Psoas muscle (tissue), 8 donors: ENCODE results near the gene TMCO4. TPM values are rescaled to one million over a fixed set of nuclear protein-coding genes. Genes with fewer than 3 reads are reported as not detected.

Source experiments
- ATAC-seq, 4 donors: fragments of 200-7000 bp; cut with Tn5 transposase; one replicate each; pipeline ENCODE4 v1.9.1; 2020; ENCODE audit warnings: moderate library complexity in 3 of 4, mild to moderate bottlenecking in 2 of 4
- DNase-seq, 2 donors: peaks; one replicate each; pipeline ENCODE4 v3.0.0-alpha.2; 2020
- H3K27ac ChIP-seq: fragments of 200-600 bp; one replicate; pipeline ENCODE4 v1.8.0; 2022
- H3K27me3 ChIP-seq, 3 donors: fragments of 200-600 bp in 1 of 3; one replicate each; pipeline versions ENCODE4 v1.6.1 to v1.8.0; 2013 to 2022; ENCODE audit warnings: low read length in 2 of 3, mild to moderate bottlenecking in 2 of 3, moderate library complexity in 1 of 3; ENCODE audit not compliant: insufficient read depth in 3 of 3
- H3K36me3 ChIP-seq, 2 donors: fragments of 200-600 bp in 1 of 2; one replicate each; pipeline versions ENCODE4 v1.6.1 to v1.8.0; 2013 to 2022; ENCODE audit warnings: low read depth in 1 of 2, mild to moderate bottlenecking in 1 of 2, moderate library complexity in 1 of 2; ENCODE audit not compliant: insufficient read depth in 1 of 2
- H3K4me1 ChIP-seq: fragments of 200-600 bp; one replicate; pipeline ENCODE4 v1.8.0; 2022
- H3K4me3 ChIP-seq: fragments of 200-600 bp; one replicate; pipeline ENCODE4 v1.8.0; 2022; ENCODE audit warnings: mild to moderate bottlenecking
- H3K9me3 ChIP-seq: fragments of 200-600 bp; one replicate; pipeline ENCODE4 v1.8.0; 2022
- WGBS, 3 donors: extraction: QIAGEN DNeasy Blood & Tissue Kit; methylation state at CpG; one replicate each; pipeline versions ENCODE4 v1.1.6 to v1.1.7; 2013; 5-methylcytosine and 5-hydroxymethylcytosine counted together
- intact Hi-C, 2 donors: fragments of 100-400 bp; cut with DNase I; formaldehyde crosslinking; loops; one replicate each; pipeline versions ENCODE4 v1.11.0 to v1.14.2; 2022
- polyA plus RNA-seq, 3 donors: library from polyadenylated mRNA; stranded (reverse); fragments of 200-250 nt; gene quantifications; one replicate each; pipeline ENCODE4 v1.2.3, GENCODE V29; 2013
- total RNA-seq, 4 donors: library from RNA; stranded (reverse); fragmentation: NEBNext Ultra II Directional in 2 of 4; extraction: Animal tissue kit (Norgen Biotek cat#: 25700) in 2 of 4; gene quantifications; one replicate each; pipeline versions ENCODE4 v1.2.1 to v1.2.4, GENCODE V29; 2021 to 2023
- TF ChIP-seq, protein P1 (sequence below): fragments of 200-600 bp; IDR thresholded peaks from one replicate; pipeline ENCODE4 v1.8.0; 2022; ENCODE audit warnings: antibody characterized with exemption
- donor health status: healthy with polysubstance abuse.
- donor health status: DM: no; HTN: no; CAD: no; lungs with moderate emphysema.
- donor health status: Bipolar disorder and iron deficiency.
- donor health status: healthy.
- donor health status: DM: yes; HTN: yes; CAD: no.
- donor health status: DM: no; HTN: no; CAD: no.
- donor health status: DM: no; HTN: no; CAD: no.
- donor health status: DM: yes; HTN: yes; CAD: no.

The TMCO4 gene
- total and polyA plus RNA-seq, 7 donors, result 2.3 to 4.8 (median 3.2) TPM

DNA sequence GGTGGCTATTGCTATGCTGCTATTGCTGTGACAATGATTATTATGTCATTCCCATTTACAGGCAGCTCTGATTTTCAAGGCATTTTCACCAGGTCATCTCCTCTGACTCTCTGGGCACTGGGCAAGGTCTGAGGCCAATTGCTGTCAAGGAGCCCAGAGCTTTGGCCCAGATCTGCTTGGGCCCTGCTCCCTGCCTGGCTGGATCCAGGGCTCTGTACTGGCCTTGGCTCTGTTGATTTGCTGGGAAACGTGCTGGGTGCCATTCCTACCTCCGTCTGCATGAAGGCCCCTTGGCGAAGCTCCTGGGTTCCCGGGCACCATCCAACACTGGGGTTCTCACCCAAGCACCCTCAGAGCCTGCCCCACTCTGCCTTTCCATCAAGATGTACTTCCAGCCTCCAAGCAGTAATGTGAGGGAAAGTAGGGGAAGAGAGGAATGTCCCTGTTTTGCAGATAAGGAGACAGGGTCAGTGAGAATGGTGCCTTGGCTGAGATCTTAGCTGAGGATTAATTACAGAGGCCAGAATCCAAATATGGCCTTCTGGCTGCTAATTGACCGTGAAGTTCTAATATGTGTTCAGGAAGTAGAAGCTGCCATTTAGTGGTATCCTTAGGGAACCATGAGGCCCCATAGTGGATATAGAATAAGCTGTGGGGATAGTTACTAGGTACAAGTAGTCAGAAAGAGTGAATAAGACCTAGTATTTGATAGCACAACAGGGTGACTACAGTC is 71.1 kb downstream of the TMCO4 start:
- WGBS, 3 donors, result 26 to 42% (median 30%) methylated on average over 5 of the region's 5 CpGs
- ATAC-seq (peak; percentile 48 to 80 (median 67)), DNase-seq (no peak)
- no peaks in the 10 kb centered on the region for H3K4me1 ChIP-seq
- H3K9me3 ChIP-seq, result peaks cover 5% of the 10 kb centered on the region
- H3K4me3 ChIP-seq, result no peak overlapping the region
- H3K36me3 ChIP-seq, result peaks cover 0 to 4% of the 10 kb centered on the region in 2 donors
- H3K27ac ChIP-seq, result no peak overlapping the region
- intact Hi-C loops, result loop anchor here in 1 of 2 donors (10.0 kb wide), 1 partner anchor 136 kb away; no protein-coding TSS in a partner anchor
- H3K27me3 ChIP-seq, result no peaks in the 10 kb centered on the region
- TF ChIP-seq, protein P1, sequence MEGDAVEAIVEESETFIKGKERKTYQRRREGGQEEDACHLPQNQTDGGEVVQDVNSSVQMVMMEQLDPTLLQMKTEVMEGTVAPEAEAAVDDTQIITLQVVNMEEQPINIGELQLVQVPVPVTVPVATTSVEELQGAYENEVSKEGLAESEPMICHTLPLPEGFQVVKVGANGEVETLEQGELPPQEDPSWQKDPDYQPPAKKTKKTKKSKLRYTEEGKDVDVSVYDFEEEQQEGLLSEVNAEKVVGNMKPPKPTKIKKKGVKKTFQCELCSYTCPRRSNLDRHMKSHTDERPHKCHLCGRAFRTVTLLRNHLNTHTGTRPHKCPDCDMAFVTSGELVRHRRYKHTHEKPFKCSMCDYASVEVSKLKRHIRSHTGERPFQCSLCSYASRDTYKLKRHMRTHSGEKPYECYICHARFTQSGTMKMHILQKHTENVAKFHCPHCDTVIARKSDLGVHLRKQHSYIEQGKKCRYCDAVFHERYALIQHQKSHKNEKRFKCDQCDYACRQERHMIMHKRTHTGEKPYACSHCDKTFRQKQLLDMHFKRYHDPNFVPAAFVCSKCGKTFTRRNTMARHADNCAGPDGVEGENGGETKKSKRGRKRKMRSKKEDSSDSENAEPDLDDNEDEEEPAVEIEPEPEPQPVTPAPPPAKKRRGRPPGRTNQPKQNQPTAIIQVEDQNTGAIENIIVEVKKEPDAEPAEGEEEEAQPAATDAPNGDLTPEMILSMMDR, result no peak

GRCh38 chr1:19725606-19726005 is 74.1 kb downstream of the TMCO4 start:
- Histone ChIP-seq H3K27me3 (no peaks in the 10 kb centered on the region), H3K9me3 (peaks cover 5% of the 10 kb centered on the region), H3K4me3 (no peak overlapping the region), H3K27ac (no peak overlapping the region), H3K4me1 (no peaks in the 10 kb centered on the region), H3K36me3 (peaks cover 0 to 4% of the 10 kb centered on the region in 2 donors)
- DNase-seq (no peak), ATAC-seq (no peak)
- TF ChIP-seq, protein P1, result no peak
- intact Hi-C loops, result loop anchor here in 1 of 2 donors (10.0 kb wide), 1 partner anchor 139 kb away; no protein-coding TSS in a partner anchor
- WGBS, 3 donors, result 66 to 84% (median 77%) methylated on average over 9 of the region's 9 CpGs

- DNase-seq (no peak), ATAC-seq (no peak)
- no peak overlapping the region for H3K27ac ChIP-seq
- H3K4me3 ChIP-seq, result no peak overlapping the region
- no peaks in the 10 kb centered on the region for H3K9me3 ChIP-seq
- TF ChIP-seq, protein P1, result no peak
- no peaks in the 10 kb centered on the region for H3K27me3 ChIP-seq
- no peaks in the 10 kb centered on the region for H3K4me1 ChIP-seq
- WGBS, 3 donors, result 74 to 77% (median 75%) methylated on average over 4 of the region's 4 CpGs
- peaks cover 0 to 4% of the 10 kb centered on the region in 2 donors for H3K36me3 ChIP-seq
- intact Hi-C loops, result loop anchor here in 1 of 2 donors (10.0 kb wide), 1 partner anchor 141 kb away; no protein-coding TSS in a partner anchor
Observed at GRCh38 chr1:19723874-19724273, 75.8 kb downstream of the TMCO4 start.

- intact Hi-C loops, result loop anchor here in 1 of 2 donors (10.0 kb wide), 1 partner anchor 144 kb away; no protein-coding TSS in a partner anchor
- H3K27me3 ChIP-seq, result no peaks in the 10 kb centered on the region
- H3K36me3 ChIP-seq, result no peaks in the 10 kb centered on the region
- no peak overlapping the region for H3K4me3 ChIP-seq
- H3K4me1 ChIP-seq, result no peaks in the 10 kb centered on the region
- TF ChIP-seq, protein P1, result no peak
- no peak for DNase-seq
- no peaks in the 10 kb centered on the region for H3K9me3 ChIP-seq
- no peak for ATAC-seq
- no peak overlapping the region for H3K27ac ChIP-seq
- WGBS, 3 donors, result 83 to 87% (median 86%) methylated on average over 4 of the region's 4 CpGs
Observed at GRCh38 chr1:19720973-19721372, 78.7 kb downstream of the TMCO4 start.
